Measurements from ENCODE around the gene ELL. TPM values are rescaled to one million over a fixed set of nuclear protein-coding genes. Genes with fewer than 3 reads are reported as not detected.

Gene ELL
- polyA plus RNA-seq, 3 donors = 12.2 to 35.3 (median 12.6) TPM

- H3K27ac Mint-ChIP-seq = no peak overlapping the region
- no peak overlapping the region for H3K4me3 Mint-ChIP-seq
- 98% methylated on average over 7 of the region's 12 CpGs for WGBS (ENCODE audit: insufficient coverage)
- Histone ChIP-seq H3K4me2 (replicated peaks; ENCODE audit: extremely low read depth, low read length, poor library complexity, severe bottlenecking) (no peak overlapping the region), H4K20me1 (ENCODE audit: insufficient read depth, low read length) (peaks cover 99% of the 10 kb centered on the region), H3K79me2 (ENCODE audit: insufficient read depth, low read length) (no peaks in the 10 kb centered on the region), H2AFZ (ENCODE audit: insufficient read depth, low read depth, low read length, poor library complexity, severe bottlenecking) (no peak overlapping the region), H3K9me3 (replicated peaks in 1 of 2; ENCODE audit: control insufficient read depth in 1 of 2, insufficient read depth in 1 of 2, low read length in 2 of 2) (no peaks in the 10 kb centered on the region), H3K27me3 (ENCODE audit: control insufficient read depth in 2 of 2, insufficient read depth in 2 of 2, low read length in 2 of 2) (peaks cover 0 to 18% of the 10 kb centered on the region in 2 donors), H3K4me3 (replicated peaks in 1 of 3; ENCODE audit: low read depth in 2 of 3, low read length in 3 of 3) (no peak overlapping the region), H3K4me1 (ENCODE audit: control insufficient read depth in 1 of 2, insufficient read depth in 2 of 2, low read length in 2 of 2) (peaks cover 4 to 8% of the 10 kb centered on the region in 2 donors), H3K27ac (ENCODE audit: low read depth in 1 of 2, low read length in 2 of 2) (no peak overlapping the region), H3K9ac (ENCODE audit: insufficient read depth, low read length, poor library complexity, severe bottlenecking) (no peak overlapping the region), H3K36me3 (replicated peaks in 1 of 2; ENCODE audit: control insufficient read depth in 1 of 2, insufficient read depth in 2 of 2, low read length in 2 of 2) (peaks cover 53% of the 10 kb centered on the region in 2 donors)
- H3K4me1 Mint-ChIP-seq = peaks cover 17% of the 10 kb centered on the region
- intact Hi-C loops (cut with micrococcal nuclease) = no loop called here
- TF ChIP-seq, protein P1, sequence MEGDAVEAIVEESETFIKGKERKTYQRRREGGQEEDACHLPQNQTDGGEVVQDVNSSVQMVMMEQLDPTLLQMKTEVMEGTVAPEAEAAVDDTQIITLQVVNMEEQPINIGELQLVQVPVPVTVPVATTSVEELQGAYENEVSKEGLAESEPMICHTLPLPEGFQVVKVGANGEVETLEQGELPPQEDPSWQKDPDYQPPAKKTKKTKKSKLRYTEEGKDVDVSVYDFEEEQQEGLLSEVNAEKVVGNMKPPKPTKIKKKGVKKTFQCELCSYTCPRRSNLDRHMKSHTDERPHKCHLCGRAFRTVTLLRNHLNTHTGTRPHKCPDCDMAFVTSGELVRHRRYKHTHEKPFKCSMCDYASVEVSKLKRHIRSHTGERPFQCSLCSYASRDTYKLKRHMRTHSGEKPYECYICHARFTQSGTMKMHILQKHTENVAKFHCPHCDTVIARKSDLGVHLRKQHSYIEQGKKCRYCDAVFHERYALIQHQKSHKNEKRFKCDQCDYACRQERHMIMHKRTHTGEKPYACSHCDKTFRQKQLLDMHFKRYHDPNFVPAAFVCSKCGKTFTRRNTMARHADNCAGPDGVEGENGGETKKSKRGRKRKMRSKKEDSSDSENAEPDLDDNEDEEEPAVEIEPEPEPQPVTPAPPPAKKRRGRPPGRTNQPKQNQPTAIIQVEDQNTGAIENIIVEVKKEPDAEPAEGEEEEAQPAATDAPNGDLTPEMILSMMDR (IDR thresholded peaks at IDR 0.05) = no peak
- H3K36me3 Mint-ChIP-seq = peaks cover 49 to 55% of the 10 kb centered on the region in 2 donors
- peaks cover 11 to 23% (median 17%) of the 10 kb centered on the region in 3 donors for H3K27me3 Mint-ChIP-seq (ENCODE audit: low read depth in 3 of 3)
- no peak for DNase-seq
- H3K9me3 Mint-ChIP-seq = peaks cover 0 to 6% (median 0%) of the 10 kb centered on the region in 7 donors
These were observed 78.9 kb downstream of the ELL start for GRCh38 chr19:18442941-18443340.

DNA sequence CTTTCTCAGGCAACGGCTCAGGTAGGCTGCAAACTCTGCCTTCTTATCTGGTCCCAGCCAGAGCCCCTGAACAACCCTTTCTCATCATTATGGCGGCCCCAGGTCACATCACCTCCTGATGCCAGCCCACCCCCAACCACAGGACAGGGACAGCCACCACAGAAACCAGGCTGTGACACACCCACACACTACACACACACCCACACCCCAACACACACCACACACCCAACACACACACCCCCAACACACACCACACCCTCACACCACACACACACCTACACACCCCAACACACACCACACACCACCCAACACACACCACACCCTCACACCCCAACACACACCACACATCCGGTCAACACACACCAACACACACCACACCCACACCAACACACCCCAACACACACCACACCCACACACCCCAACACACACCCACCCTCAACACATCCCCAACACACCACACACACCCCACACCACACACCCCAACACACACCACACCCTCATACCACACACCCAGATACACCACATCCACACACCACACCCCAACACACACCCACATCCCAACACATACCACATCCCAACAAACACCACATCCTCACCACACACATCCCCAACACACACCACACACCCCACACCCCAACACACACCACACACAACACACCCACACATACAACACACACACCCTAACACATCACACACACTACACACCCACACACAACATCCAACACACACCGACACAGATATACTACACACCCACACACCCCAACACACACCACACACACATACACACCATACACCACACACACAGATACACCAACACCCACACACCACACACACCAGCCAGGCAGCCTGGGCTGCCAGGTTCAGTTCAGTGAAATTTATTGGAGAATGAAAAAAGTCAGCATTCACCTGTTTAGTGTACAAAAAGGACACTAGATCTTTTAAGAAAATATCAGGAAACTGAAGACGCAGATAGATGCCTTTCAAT, 79.8 kb downstream of the ELL start:
- no peak overlapping the region for H3K27ac ChIP-seq (ENCODE audit: low read depth in 1 of 2, low read length in 2 of 2)
- Mint-ChIP-seq H3K4me1 (peaks cover 21% of the 10 kb centered on the region), H3K9me3 (peaks cover 0 to 6% (median 0%) of the 10 kb centered on the region in 7 donors), H3K27ac (peak overlapping the region in 2 of 7 donors; percentile 17 to 41), H3K27me3 (ENCODE audit: low read depth in 3 of 3) (peaks cover 11 to 31% (median 24%) of the 10 kb centered on the region in 3 donors), H3K36me3 (peaks cover 41 to 47% of the 10 kb centered on the region in 2 donors), H3K4me3 (no peak overlapping the region)
- no peak overlapping the region for H2AFZ ChIP-seq (ENCODE audit: insufficient read depth, low read depth, low read length, poor library complexity, severe bottlenecking)
- no peak for DNase-seq
- H3K9ac ChIP-seq (ENCODE audit: insufficient read depth, low read length, poor library complexity, severe bottlenecking) = no peak overlapping the region
- peaks cover 11 to 16% of the 10 kb centered on the region in 2 donors for H3K4me1 ChIP-seq (ENCODE audit: control insufficient read depth in 1 of 2, insufficient read depth in 2 of 2, low read length in 2 of 2)
- H3K4me3 ChIP-seq (replicated peaks in 1 of 3; ENCODE audit: low read depth in 2 of 3, low read length in 3 of 3) = no peak overlapping the region
- peaks cover 44% of the 10 kb centered on the region in 2 donors for H3K36me3 ChIP-seq (replicated peaks in 1 of 2; ENCODE audit: control insufficient read depth in 1 of 2, insufficient read depth in 2 of 2, low read length in 2 of 2)
- peaks cover 91% of the 10 kb centered on the region for H4K20me1 ChIP-seq (ENCODE audit: insufficient read depth, low read length)
- 91% methylated on average over 2 of the region's 5 CpGs for WGBS (ENCODE audit: insufficient coverage)
- TF ChIP-seq, protein P1 (IDR thresholded peaks at IDR 0.05) = no peak
- no peaks in the 10 kb centered on the region for H3K9me3 ChIP-seq (replicated peaks in 1 of 2; ENCODE audit: control insufficient read depth in 1 of 2, insufficient read depth in 1 of 2, low read length in 2 of 2)
- peaks cover 0 to 23% of the 10 kb centered on the region in 2 donors for H3K27me3 ChIP-seq (ENCODE audit: control insufficient read depth in 2 of 2, insufficient read depth in 2 of 2, low read length in 2 of 2)
- intact Hi-C loops (cut with micrococcal nuclease) = no loop called here
- H3K79me2 ChIP-seq (ENCODE audit: insufficient read depth, low read length) = no peaks in the 10 kb centered on the region
- no peak overlapping the region for H3K4me2 ChIP-seq (replicated peaks; ENCODE audit: extremely low read depth, low read length, poor library complexity, severe bottlenecking)

Measured in CD14-positive monocyte (primary cell).